ENCODE results near the gene MAP2K3. TPM values are rescaled to one million over a fixed set of nuclear protein-coding genes. Genes with fewer than 3 reads are reported as not detected.
A peak's percentile ranks its signal among the peaks of the same experiment; 100 is the strongest.

MAP2K3 gene
- polyA plus RNA-seq, 1 donor from 2014 or later = 131 TPM

DNA sequence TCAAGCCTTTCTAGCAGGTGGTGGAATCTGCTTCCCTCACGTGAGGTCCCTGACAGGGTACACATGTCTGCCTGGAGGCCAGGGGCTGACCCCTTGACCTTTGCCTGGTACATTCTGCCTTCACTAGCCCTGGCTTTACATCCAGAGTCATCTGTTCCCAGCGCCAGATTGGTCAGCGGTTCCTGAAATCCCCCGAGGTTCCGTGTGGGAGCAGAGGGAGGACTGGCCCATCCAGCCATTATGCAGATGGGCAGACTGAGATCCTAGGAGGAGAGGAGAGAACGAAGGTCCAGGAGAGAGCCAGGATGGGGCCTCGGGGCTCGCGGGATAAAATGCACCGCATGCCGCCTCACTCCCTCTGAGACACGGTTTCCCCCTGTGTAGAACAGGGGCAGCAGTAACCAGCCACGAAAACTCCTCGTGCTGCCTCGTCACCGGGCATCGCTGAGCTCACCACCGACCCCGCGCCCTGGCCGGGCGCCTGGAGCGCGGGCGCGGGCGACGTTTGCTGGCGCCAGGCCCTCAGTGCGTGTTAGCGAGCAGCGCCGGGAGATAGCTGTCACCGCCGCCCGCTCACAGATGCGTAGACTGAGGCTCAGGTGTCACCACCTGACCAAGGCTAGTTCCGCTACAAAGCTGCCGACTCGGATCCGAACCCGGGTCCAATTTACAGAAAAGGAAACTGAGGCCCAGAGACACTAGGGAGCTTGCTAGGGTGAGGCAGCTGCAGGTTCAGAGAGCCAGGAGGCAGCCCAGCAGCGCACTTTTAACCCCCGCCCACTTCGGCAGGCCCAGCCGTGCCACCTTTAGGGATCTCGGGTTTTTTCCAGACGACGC, 811 bp upstream of the MAP2K3 start:
- no peaks in the 10 kb centered on the region for H3K36me3 Mint-ChIP-seq
- no peaks in the 10 kb centered on the region for H3K9me3 Mint-ChIP-seq
- peaks cover 35 to 56% (median 51%) of the 10 kb centered on the region in 3 donors for H3K4me1 Mint-ChIP-seq
- H3K27me3 Mint-ChIP-seq = no peaks in the 10 kb centered on the region
- H3K4me3 Mint-ChIP-seq = peak overlapping the region; percentile 92 to 97 (median 94)
- H3K27ac Mint-ChIP-seq = peak overlapping the region in 2 of 3 donors; percentile 98 to 99

DNA sequence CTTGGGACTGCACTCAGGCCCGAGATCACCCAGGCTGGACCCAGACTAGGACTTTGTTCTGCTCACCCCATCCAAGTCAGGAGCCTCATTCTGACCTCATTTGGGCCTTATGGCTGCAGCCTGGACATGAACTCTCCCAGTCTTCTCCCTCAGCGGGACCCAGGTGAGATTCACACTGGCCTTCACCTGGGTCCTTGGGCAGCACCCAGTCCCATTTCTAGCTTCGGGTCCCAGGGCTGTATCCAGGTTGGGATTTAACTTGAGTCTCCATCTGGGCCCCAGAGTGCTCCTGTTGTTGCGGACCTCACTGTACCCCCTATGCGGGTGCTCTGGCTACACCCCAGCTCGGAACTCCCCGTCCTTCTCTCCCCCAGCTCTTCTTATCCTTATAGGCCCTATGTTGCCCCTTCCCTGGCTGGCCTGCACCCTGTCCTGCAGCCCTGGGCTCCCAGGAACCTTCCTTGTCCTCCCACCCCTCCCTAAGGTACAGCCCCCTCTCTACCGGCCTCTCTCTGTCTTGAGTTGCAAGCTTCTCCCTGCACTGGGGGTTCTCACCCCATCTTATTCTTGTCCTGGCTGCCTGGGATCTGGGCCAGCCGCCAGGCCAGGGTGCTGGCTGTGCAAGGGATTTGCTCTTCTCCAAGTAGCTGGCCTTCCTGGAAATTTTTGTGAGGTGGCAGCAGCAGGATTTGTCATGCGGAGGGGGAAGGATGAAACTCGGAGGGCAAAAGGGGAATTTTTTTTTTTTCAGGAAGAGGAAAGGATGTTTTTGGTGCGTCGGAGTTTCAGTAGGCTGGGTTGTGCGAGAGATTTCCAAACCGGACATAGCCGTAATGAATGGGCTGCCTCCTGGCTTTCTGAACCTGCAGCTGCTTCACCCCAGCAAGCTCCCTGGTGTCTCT, 904 bp downstream of the MAP2K3 start:
- Mint-ChIP-seq H3K27me3 (no peaks in the 10 kb centered on the region), H3K4me3 (peak overlapping the region; percentile 92 to 97 (median 94)), H3K27ac (peak overlapping the region; percentile 98 to 99 (median 99)), H3K36me3 (no peaks in the 10 kb centered on the region), H3K4me1 (peaks cover 37 to 51% (median 47%) of the 10 kb centered on the region in 3 donors), H3K9me3 (no peaks in the 10 kb centered on the region)

DNA sequence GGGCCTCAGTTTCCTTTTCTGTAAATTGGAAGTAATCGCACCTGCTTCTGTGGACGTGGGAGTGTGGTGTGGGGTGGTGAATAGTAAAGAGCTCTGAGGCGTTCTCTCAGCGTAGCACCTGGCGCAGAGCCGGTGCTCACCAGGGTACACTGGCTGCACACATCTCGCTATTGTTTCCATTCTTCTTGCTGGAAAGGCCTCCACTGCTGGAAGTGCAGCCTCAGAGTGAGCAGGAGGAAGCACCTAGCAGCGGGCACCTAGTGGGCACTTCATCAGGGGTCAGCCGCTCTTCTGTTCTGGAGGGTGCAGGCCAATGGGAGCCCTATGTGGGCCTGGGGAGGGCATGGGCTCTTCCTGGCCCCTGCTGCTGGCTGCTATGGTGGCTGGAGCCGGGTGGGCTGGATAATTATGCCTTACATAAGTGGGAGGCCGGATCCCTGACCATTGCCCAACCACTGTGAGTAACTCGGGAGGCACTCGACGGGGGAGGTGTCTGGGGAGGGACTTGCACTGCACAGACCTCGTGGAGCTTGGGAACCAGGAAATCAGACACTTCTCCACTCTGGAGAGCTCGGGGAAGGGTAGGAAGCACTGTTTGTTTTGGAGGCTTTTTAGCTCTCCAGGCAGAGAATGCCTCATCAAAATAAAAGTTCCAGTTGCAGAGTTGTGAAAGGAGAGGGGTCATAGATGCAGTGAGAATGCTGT, 1.7 kb downstream of the MAP2K3 start:
- peak overlapping the region; percentile 92 to 97 (median 94) for H3K4me3 Mint-ChIP-seq
- H3K9me3 Mint-ChIP-seq = peaks cover 0 to 2% (median 0%) of the 10 kb centered on the region in 3 donors
- peaks cover 34 to 49% (median 46%) of the 10 kb centered on the region in 3 donors for H3K4me1 Mint-ChIP-seq
- H3K27ac Mint-ChIP-seq = peak overlapping the region; percentile 98 to 99 (median 99)
- no peaks in the 10 kb centered on the region for H3K27me3 Mint-ChIP-seq
- no peaks in the 10 kb centered on the region for H3K36me3 Mint-ChIP-seq

DNA sequence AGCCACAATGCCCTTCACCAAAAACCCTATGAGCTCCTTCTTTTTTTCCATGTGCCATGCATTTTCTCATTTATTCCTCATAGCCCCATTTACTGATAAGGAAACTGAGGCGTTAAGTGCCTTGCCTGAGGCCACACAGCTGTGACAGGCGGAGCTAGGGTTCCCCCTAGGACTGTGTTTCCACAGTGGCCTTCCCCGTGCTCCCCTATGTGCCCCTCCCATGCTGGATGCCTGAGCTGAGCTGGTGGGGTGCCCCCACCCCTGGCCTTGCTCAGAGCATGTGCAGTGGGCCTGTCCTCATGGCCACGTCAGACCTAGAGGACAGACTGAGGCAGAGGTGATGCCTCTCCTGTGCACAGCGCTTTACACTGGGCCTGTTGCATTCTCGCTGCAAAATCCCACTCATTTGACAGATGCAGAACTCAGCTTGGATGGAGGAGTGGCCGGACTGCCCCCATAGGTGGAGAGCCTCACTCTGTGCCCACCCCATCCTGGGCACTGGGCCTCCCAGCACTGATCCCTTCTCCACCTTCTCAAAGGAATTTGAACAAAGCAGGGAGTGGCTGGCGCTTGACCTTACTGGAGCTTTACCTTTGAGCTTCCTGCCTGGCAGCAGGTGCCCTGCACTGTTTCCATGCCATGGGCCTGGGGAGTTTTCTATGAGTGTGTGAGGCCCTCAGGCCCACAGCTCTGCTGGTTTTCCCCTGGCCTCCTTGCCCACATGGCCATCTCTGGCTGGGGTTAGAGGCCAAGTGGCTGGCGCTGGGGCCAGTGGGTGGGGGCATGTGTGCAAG, 2.6 kb downstream of the MAP2K3 start:
- Mint-ChIP-seq H3K9me3 (peaks cover 0 to 2% (median 0%) of the 10 kb centered on the region in 3 donors), H3K27ac (peak overlapping the region; percentile 98 to 99 (median 99)), H3K4me1 (peaks cover 31 to 48% (median 40%) of the 10 kb centered on the region in 3 donors), H3K36me3 (no peaks in the 10 kb centered on the region), H3K27me3 (no peaks in the 10 kb centered on the region), H3K4me3 (peak overlapping the region; percentile 92 to 97 (median 94))

DNA sequence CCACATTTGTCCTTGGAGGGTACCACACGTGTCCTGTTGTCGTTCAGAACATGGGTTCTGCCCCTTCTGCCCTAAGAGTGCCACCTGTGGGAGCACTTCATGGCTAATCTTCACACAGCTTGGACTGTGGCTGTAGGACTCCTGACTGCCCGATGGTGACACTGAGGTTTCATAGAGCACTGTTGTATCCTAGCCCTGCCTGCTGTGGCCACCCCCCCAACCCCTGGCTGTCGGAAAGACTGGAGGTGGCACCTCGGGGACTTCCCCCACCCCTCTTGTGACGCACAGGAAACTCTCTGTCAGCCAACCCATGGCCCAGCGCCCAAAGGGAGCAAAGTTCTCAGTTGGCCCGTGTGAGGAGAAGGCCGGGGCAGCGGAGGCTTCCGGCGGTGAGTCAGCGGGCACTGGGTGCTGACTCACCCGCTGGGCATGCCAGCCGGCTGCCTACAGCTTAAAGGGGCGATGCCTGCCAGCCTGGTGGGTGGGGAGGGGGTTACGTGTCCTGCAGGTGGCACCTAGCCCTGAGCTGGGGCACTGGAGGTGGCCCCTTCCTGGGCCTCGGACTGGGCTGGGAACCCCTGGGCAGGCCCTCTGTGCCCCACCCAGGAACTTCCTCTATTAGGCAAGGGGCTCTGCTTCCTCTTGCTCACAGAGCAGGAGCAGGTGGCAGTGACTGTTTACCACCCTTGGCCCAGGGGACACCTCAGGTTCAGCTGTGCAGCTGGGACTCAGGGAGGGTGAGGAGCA, 3.4 kb downstream of the MAP2K3 start:
- Mint-ChIP-seq H3K27me3 (no peaks in the 10 kb centered on the region), H3K4me1 (peaks cover 31 to 43% (median 42%) of the 10 kb centered on the region in 3 donors), H3K4me3 (peak overlapping the region; percentile 92 to 97 (median 94)), H3K9me3 (peaks cover 0 to 3% (median 0%) of the 10 kb centered on the region in 3 donors), H3K27ac (peak overlapping the region; percentile 98 to 99 (median 99)), H3K36me3 (no peaks in the 10 kb centered on the region)

DNA sequence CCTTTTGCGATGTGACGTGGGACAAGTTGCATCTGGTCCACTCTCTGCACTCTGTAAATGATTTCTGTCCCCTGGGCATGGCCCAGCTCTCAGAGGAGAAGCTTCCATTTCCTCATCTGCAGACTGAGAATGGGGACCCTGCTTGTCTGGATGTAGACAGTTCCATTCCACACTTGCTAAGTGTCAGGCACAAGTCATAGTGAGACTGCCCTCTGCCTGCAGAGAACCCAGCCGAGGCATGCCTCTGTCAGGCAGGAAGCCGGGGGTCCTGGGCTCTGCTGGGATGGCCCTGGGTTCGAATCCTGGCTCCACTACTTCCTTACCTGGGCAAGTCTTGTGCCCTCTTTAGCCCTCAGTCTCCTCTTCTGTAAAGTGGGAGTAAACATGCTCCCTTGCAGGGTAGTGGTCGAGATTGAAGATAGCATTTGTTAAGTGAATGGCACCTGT, 4.1 kb downstream of the MAP2K3 start:
- Mint-ChIP-seq H3K4me3 (peak overlapping the region; percentile 92 to 97 (median 94)), H3K9me3 (peaks cover 0 to 3% (median 0%) of the 10 kb centered on the region in 3 donors), H3K4me1 (peaks cover 31 to 42% (median 42%) of the 10 kb centered on the region in 3 donors), H3K36me3 (no peaks in the 10 kb centered on the region), H3K27me3 (no peaks in the 10 kb centered on the region), H3K27ac (peak overlapping the region; percentile 98 to 99 (median 99))

DNA sequence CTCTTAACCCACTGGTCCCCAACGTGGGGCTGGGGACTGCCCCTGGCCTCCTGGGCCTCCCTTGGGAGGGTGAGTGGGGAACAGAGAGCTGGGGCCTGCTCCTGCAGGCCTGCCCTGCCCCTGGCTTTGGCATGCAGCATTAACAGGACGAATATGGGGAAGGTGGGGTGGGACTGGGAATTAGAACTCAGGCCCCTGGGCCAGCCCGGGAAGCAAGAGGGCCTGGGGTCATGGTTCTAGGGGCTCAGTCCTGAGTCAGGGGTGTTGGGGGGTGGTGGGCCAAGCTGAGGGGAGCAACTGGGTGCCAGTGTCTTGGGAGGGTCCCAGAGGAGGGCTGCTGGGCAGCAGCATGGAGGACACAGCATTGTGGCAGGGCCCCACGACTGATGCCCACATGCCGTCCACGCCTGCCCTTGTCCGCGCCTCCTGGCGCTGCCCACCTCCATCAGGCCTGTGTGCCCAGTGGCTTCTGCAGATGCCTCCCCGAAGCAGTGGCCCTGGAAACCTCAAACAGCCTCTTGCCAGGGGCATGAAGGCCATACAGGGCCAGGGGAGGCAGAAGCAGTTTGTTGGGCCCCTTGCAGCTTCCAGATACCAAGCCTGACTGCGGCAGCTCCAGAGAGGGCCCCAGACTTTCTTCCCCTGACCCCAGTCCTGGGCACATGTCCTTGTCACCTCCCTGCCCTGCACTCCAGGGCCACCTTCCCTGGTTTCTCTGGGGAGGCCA, 4.8 kb downstream of the MAP2K3 start:
- Mint-ChIP-seq H3K27ac (peak overlapping the region; percentile 98 to 99 (median 99)), H3K9me3 (peaks cover 0 to 3% (median 0%) of the 10 kb centered on the region in 3 donors), H3K4me1 (peaks cover 29 to 45% (median 43%) of the 10 kb centered on the region in 3 donors), H3K36me3 (no peaks in the 10 kb centered on the region), H3K4me3 (peak overlapping the region in 2 of 4 donors; percentile 92 to 94), H3K27me3 (no peaks in the 10 kb centered on the region)

DNA sequence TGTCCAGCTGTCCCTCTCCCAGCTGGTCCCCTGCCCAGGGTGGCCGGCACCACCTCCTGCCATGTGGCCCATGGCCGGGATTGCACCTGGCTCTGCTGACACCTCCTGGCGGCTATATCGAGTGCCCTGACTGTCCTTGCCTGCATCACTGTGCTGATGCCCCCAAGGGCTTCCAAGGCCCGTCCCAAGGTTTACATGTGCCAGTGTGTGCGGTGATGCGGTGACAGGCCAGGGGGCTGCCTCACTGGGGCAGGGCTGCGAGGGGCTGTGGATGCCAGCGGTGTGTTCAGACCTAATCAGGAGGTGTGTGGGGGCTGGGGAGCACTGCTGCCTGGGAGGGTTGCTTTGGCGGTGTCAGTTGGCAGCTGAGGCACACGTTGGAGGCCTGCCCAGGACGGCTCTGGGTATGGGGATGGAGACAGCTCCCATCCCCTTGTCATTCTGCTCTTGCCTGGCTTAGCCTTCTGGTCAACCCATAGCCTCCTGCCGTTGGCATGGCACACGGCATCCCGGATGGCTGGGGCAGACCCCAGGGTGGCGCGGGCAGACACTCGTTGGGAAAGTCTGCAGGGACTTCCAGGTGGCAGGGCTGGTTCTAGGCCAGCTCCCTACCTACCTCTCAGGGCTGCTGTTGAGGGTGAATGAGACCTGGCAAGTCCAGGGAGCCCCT, 5.5 kb downstream of the MAP2K3 start:
- no peaks in the 10 kb centered on the region for H3K36me3 Mint-ChIP-seq
- peak overlapping the region in 3 of 4 donors; percentile 12 to 76 (median 41) for H3K4me3 Mint-ChIP-seq
- H3K27me3 Mint-ChIP-seq = no peaks in the 10 kb centered on the region
- H3K4me1 Mint-ChIP-seq = peaks cover 27 to 50% (median 45%) of the 10 kb centered on the region in 3 donors
- H3K9me3 Mint-ChIP-seq = peaks cover 0 to 3% (median 0%) of the 10 kb centered on the region in 3 donors
- peak overlapping the region; percentile 57 to 99 (median 71) for H3K27ac Mint-ChIP-seq

DNA sequence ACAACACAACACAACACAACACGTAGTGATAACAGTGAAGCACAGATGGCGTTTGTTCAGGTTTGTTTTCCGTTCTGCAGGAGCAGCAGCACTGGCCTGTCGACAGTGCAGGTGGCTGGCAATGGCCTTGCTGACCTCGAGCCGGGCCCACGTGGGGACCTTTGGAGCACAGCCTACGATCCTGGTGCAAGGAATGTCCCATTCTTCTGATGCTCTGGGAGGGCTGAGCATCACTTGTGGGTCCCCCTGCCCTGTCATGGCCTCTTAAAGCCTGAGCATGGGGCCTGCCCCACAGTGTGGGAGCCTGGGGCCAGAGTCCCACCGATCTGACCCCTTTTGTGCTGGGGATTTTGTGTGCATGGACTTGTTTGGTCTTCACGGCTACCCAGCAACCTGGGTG, 6.8 kb downstream of the MAP2K3 start:
- peak overlapping the region in 1 of 4 donors; percentile 16 for H3K4me3 Mint-ChIP-seq
- no peaks in the 10 kb centered on the region for H3K36me3 Mint-ChIP-seq
- peak overlapping the region in 2 of 3 donors; percentile 31 to 69 for H3K27ac Mint-ChIP-seq
- H3K9me3 Mint-ChIP-seq = peaks cover 0 to 3% (median 0%) of the 10 kb centered on the region in 3 donors
- H3K27me3 Mint-ChIP-seq = no peaks in the 10 kb centered on the region
- peaks cover 21 to 46% (median 40%) of the 10 kb centered on the region in 3 donors for H3K4me1 Mint-ChIP-seq

DNA sequence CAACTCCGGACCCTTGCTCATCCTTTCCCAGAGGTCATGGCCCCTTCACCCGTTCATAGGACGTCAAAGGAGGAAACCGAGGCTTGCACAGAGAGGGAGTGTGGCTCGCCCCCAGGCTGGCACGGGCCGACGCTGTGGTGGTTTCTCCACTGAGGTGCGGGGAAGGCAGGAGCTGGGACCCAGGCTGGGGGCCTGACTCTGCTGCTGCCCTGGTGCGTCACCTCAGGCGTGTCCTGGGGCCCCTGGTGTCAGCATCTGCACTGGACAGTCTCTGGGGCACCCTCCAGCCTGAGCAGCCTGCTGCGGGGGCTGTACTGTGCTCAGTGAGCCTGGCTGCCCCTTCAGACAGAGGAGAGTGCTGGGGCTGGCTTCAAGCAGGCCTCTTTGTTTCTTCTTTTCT, 7.4 kb downstream of the MAP2K3 start:
- H3K36me3 Mint-ChIP-seq = no peaks in the 10 kb centered on the region
- peaks cover 0 to 3% (median 0%) of the 10 kb centered on the region in 3 donors for H3K9me3 Mint-ChIP-seq
- H3K27ac Mint-ChIP-seq = peak overlapping the region in 1 of 3 donors; percentile 69
- no peaks in the 10 kb centered on the region for H3K27me3 Mint-ChIP-seq
- H3K4me1 Mint-ChIP-seq = peaks cover 20 to 41% (median 35%) of the 10 kb centered on the region in 3 donors
- H3K4me3 Mint-ChIP-seq = no peak overlapping the region

DNA sequence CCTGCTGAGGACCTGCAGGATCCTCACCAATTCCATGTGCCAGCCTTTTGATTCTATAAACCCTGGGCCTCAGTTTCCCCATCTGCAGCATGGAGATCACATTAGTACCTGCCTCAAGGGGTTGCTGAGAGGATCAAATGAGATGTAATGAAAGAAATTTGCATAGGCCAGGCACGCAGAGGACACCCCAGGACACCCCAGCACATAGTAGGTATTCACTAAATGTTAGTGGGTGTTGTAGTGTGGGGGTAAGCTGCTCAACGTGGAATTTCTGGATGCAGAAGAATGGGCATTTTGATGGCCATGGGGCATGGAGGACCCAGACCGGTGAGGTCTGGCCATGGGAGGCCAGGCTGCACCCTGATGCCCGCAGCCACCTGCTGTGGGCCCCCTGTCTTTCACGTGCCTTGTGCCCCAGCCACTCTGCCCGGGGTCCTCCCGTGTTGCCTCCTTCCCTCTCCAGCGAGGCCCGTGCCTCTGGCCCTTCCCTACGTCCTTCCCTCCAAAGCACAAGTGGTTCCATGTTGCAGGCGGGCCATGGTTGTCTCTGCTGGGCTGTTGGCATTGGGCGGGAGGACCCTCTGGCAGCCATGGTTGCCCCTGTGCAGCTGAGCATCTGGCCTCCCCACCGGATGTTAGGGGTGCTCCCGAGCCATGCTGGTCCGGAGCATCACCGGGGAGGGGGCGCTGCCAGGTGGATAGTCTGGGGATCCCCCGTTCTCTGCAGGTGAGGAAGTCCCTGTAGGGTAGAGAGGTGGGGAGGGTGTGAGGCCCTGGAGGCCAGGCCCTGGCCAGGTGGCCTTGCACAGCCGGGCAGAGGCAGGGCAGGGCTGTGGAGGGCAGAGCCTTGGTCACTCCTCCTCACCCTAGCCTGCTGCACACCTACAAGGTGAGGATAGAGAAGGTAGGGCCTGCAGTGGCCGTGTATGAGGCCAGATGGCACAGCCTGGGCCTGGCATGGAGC, 8.6 kb downstream of the MAP2K3 start:
- peak overlapping the region; percentile 5 to 72 (median 7) for H3K27ac Mint-ChIP-seq
- peaks cover 9 to 31% (median 25%) of the 10 kb centered on the region in 3 donors for H3K4me1 Mint-ChIP-seq
- peaks cover 0 to 3% (median 0%) of the 10 kb centered on the region in 3 donors for H3K9me3 Mint-ChIP-seq
- peak overlapping the region in 1 of 4 donors; percentile 50 for H3K4me3 Mint-ChIP-seq
- no peaks in the 10 kb centered on the region for H3K27me3 Mint-ChIP-seq
- H3K36me3 Mint-ChIP-seq = no peaks in the 10 kb centered on the region
